GM10266 (cell line): ENCODE results near the gene ELAPOR1.

Source experiments
- DNase-seq: peaks from one replicate; pipeline ENCODE4 v3.0.0; 2012; ENCODE audit errors: extremely low spot score
- CTCF ChIP-seq: IDR thresholded peaks from 2 replicates; pipeline ENCODE4 v1.5.1; 2012; ENCODE audit warnings: mild to moderate bottlenecking, low read depth; ENCODE audit not compliant: control insufficient read depth, insufficient read depth; ENCODE audit errors: missing control alignments

ELAPOR1 gene

DNA sequence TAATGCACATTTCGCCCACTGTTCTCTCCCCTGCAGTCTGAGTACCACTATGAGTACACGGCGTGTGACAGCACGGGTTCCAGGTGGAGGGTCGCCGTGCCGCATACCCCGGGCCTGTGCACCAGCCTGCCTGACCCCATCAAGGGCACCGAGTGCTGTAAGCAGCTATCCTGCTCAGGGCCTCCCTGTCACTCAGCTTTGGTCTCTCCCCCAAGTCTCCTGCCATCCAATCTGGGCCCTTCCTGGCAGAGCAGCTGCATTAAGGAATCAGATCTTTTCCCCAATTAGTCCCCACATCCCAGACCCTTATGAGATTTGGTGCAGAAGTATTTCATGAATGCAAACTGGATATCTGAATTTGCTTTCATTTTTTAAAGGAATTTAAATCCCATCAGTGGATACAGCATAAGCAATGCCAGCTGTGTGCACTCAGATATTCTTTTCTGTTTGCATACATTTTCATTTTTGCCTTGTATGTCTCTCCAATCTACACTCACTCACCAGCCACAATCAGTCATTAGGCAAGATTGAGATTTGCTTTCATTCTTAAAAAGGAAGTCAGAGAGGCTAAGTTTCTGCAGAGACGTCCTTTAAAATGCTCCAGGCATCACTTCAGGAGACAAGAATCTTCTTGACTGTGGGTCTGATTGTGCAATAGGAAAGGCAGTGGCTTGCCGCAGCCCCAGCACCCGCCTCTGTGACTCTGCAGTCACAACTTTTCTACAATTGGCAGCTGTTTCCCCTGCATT lies 48.1 kb downstream of the ELAPOR1 start:
- TF ChIP-seq CTCF = no peak
- peak; percentile 39 for DNase-seq

- no peak for TF ChIP-seq CTCF
- no peak for DNase-seq
Observed at GRCh38 chr1:109162626-109163025, 48.7 kb downstream of the ELAPOR1 start.

GRCh38 chr1:109163551-109163950 lies 49.6 kb downstream of the ELAPOR1 start:
- TF ChIP-seq CTCF = no peak
- DNase-seq = no peak
